HG02970 (cell line): ENCODE results near the gene CUEDC2.

Experiments used
- ATAC-seq: cut with Tn5 transposase; IDR thresholded peaks from one replicate; pipeline ENCODE4 v1.9.1; 2021; ENCODE audit warnings: mild to moderate bottlenecking, moderate library complexity, moderate number of reproducible peaks; ENCODE audit not compliant: unreplicated experiment, low FRiP score

CUEDC2 gene

DNA sequence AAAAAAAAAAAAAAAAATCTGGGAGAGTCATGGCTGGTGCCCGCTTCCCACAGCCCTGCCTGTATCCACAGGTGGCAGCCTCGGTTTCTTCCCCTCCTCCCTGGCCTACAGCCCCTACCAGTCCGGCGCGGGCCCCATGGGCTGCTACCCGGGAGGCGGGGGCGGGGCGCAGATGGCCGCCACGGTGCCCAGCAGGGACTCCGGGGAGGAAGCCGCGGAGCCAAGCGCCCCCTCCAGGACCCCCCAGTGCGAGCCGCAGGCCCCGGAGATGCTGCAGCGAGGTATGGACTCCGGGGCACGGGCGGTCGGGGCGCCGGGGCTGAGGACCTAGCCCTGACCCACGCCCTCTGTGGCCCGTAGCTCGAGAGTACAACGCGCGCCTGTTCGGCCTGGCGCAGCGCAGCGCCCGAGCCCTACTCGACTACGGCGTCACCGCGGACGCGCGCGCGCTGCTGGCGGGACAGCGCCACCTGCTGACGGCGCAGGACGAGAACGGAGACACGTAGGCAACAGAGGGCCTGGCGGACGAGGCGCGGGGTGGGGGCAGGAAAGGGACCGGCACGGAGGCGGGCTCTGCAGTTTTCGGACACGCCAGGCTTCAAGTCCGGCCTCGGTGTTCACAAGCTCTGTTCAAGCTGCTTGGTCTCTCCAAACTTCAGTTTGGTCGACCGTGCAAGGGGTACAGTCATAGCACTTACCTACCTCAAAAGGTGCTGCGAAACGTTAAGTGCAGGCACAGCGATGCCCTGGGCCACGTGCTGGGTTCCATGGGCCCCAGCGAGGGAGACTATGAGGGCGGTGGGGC is 33.0 kb downstream of the CUEDC2 start:
- peak; percentile 42 for ATAC-seq

DNA sequence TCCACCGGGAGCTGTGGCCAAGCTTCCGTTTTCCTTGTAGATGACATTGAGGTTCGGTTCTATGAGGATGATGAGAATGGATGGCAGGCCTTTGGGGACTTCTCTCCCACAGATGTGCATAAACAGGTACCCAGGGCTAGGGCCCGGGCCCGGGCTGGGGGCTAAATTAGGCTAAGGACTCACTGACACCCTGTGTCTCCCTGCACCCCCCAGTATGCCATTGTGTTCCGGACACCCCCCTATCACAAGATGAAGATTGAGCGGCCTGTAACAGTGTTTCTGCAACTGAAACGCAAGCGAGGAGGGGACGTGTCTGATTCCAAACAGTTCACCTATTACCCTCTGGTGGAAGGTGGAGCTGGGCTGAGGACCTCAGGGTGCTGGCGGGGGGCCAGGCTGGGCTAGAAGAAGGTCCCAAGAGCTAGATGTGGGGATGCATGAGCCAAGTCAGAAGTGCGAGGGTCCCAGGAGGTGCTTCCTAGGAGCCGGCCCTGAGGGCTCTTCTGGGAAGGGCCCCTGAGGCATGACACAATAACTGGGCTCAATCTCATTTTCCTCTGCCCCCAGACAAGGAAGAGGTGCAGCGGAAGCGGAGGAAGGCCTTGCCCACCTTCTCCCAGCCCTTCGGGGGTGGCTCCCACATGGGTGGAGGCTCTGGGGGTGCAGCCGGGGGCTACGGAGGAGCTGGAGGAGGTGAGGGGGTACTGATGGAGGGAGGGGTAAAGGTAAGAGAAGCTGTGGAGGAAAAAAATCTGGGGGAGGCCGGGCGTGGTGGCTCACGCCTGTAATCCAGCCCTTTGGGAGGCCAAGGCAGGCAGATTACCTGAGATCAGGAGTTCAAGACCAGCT is 34.0 kb downstream of the CUEDC2 start:
- ATAC-seq: no peak

GRCh38 chr10:102397222-102398171 is 34.9 kb downstream of the CUEDC2 start:
- ATAC-seq: no peak

GRCh38 chr10:102396730-102397151 is 35.6 kb downstream of the CUEDC2 start:
- no peak for ATAC-seq

- no peak for ATAC-seq
Measured at GRCh38 chr10:102396317-102396650, 36.1 kb downstream of the CUEDC2 start.

DNA sequence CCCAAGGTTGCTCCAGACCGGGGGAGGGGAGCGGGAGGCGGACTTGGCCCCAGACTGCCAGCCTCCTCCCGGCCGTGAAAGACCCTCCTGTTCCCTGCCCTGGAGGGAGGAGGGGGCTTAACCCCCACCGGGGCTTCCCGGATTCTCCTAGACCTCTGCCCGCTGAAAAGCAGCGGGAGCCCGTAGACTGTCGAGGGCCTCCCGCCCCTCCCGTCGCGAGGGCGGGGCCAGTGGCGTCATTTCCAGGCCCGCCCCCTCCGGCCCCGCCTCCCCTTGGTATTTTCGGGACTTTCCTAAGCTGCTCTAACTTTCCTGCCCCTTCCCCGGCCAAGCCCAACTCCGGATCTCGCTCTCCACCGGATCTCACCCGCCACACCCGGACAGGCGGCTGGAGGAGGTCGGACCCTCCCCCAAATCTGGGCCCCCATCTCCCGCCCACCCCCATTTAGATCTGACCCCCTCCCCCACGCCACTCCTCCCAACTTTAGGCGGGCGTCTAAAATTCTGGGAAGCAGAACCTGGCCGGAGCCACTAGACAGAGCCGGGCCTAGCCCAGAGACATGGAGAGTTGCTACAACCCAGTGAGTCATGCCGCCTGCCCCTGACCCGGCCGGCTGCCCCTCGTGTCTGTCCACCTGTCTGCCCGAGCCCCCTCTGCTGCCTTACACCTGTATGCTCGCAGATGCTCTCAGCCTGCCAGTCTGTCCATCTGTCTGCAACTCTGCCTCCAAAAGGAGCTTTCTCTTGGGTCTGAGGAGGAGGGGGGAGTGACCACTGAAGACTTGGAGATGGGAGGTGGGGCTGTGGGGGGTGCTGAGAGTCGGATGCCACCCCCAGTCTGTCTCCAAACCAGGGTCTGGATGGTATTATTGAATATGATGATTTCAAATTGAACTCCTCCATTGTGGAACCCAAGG is 36.7 kb downstream of the CUEDC2 start, which contains the start of gene NFKB2:
Gene NFKB2 (plus strand): TSS at position 306 of the 917 bp plus-strand sequence. CDS start 255 bp downstream, at position 561.
- peak; percentile 24 for ATAC-seq

DNA sequence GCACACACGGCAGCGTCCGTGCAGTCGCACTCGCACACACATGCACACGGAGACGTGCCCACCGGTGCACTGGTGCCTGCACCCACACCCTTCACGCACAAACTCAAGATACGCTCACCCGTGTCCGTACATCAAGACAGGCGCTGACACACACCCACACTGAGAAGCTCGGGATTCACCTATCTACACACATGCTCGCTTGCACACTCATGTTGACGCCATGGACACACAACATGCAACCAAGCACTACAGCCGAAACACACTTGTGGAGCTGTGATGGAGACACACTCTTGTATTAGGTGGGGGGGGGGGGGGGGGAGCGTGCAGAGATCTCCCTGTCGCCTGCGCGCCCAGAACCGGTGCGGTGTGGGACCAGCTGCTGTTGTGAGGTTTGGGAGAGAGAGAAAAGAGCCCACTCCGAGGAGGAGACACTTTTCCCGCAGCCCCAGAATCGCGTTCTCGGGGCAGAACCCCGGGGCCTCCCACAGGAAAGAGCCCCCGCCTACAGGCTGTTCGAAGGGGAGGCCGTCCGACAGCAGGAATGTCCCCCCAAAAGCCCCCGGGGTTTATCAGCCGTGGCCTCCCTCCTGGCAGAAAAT is 37.5 kb downstream of the CUEDC2 start:
- peak; percentile 8 for ATAC-seq

GRCh38 chr10:102394079-102394800 is 38.1 kb downstream of the CUEDC2 start:
- ATAC-seq: peak; percentile 83

DNA sequence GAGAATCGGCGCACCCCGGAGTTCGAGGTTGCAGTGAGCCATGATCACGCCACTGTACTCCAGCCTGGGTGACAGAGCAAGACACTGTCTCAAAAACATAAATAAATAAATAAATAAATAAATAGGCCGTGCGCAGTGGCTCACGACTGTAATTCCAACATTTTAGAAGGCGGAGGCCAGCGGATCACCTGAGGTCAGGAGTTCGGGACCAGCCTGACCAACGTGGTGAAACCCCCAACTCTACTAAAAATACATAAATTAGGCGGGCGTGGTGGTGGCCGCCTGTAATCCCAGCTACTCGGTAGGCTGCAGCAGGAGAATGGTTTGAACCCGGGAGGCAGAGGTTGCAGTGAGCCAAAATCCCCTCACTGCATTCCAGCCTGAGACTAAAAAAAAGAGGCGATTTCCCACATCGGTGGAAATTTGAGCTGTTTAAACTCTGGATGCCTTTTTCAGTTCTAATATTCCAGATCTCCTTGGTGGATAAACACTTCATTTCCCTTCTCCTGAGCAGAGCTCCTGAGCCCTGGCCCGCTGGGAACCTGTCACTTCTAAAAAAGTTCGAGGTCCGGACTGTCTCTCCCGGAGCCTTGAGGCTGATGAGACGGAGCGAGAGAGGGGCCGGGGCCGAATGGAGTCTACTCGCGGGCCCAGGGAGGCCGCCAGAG is 38.8 kb downstream of the CUEDC2 start:
- no peak for ATAC-seq

- no peak for ATAC-seq
Measured at GRCh38 chr10:102392306-102392705, 40.1 kb downstream of the CUEDC2 start.

DNA sequence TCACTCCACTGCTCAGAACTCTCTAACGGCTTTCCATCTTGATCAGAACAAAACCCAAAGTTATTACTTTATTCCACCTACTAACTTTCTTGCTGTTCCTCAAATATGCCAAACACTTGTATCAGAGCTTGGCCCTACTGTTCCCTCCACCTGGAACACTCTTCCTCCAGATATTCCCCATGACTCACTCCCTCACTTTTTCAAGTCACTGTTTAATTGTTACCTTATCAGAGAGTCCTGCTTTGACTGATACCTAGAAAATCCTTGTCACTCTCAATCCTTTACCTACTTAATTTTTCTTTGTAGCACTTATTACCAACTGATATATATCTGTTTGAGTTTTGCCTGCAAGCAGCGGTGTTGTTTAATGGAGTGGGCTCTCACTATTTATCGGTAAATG is 42.5 kb downstream of the CUEDC2 start:
- no peak for ATAC-seq

- ATAC-seq: no peak
Measured at GRCh38 chr10:102384606-102385429, 47.6 kb downstream of the CUEDC2 start.

DNA sequence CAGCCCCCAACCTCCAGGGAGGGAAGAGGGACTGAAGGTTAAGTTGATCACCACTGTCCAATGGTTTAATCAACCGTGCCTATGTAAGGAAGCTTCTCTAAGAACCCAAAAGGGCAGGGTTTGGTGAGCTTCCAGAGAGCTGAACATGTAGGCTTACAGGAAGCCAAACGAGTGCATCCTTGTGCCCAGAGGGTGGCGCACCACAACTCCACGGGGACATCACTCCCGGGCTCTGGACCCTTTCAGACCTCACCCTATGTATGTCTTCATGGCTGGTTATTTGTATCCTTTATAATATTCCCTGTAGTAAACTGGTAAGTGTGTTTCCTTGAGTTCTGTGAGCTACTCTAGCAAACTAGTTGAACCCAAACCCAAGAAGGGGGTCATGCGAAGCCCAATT is 48.3 kb downstream of the CUEDC2 start:
- no peak for ATAC-seq

- ATAC-seq: no peak
Measured at GRCh38 chr10:102382871-102383270, 49.5 kb downstream of the CUEDC2 start.

- ATAC-seq: no peak
Measured at GRCh38 chr10:102381983-102382382, 50.4 kb downstream of the CUEDC2 start.

- ATAC-seq: no peak
Measured at GRCh38 chr10:102379383-102379782, 53.0 kb downstream of the CUEDC2 start.

DNA sequence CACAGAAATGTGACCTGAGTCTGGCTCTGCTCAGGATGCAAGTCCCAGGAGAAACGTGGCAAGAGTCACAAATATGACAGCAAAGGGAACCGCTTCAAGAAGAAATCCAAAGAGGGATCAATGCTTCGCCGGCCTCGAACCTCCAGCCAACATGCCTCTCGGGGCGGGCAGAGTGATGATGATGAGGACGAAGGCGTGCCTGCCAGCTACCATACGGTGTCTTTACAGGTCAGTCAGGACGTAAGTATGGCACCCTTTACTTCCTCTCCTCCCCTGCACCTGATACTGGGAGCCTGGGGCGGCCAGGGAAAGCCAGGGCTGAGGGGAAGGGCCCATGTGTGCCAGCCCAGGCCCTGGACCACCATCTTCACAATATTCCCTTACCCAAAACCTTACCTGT is 55.5 kb downstream of the CUEDC2 start:
- ATAC-seq: no peak
